Spleen (tissue), 7 donors: ENCODE results near the gene MED25.

ENCODE experiments used
- CTCF ChIP-seq, 11 experiments: fragments of 200-600 bp in 7 of 11; fragments of 450-650 bp in 4 of 11; sonication (generic) in 4 of 11; IDR thresholded peaks in 8 of 11; conservative IDR thresholded peaks in 3 of 11; 1 replicate in 7 of 11; 2 replicates in 4 of 11; pipeline versions ENCODE4 v1.4.0 to v1.8.0; 2016 to 2021; ENCODE audit warnings: antibody characterized with exemption in 11 of 11, inconsistent platforms in 4 of 11, mild to moderate bottlenecking in 1 of 11
- POLR2A ChIP-seq, 3 donors: fragments of 450-650 bp; IDR thresholded peaks; one replicate each; pipeline ENCODE4 v1.5.1; 2017; ENCODE audit warnings: antibody characterized with exemption in 3 of 3, mild to moderate bottlenecking in 1 of 3
- donor health status: DM: no; HTN: no; CAD: no; lungs with moderate emphysema.
- donor health status: DM: no; HTN: no; CAD: no.
- donor health status: DM: no; HTN: no; CAD: no.

GRCh38 chr19:49862391-49863253 is 44.5 kb downstream of the MED25 start:
- TF ChIP-seq POLR2A (IDR thresholded peaks at IDR 0.05) (no peak), CTCF (IDR thresholded peaks at IDR 0.05 in 8 of 11, conservative IDR thresholded peaks at IDR 0.05 in 3 of 11) (no peak)
